ENCODE measurements around the gene ARHGAP4.

- TF ChIP-seq YY1 (IDR thresholded peaks at IDR 0.05; ENCODE audit: insufficient read depth, insufficient read length), result no peak
- no peak for TF ChIP-seq ZNF274 (IDR thresholded peaks at IDR 0.05; ENCODE audit: low read depth, low read length)
These were observed 22.0 kb upstream of the ARHGAP4 start for GRCh38 chrX:153948002-153948466.

All from NT2/D1 (cell line).